Measurements from ENCODE around the gene LRR1. TPM values are rescaled to one million over a fixed set of nuclear protein-coding genes. Genes with fewer than 3 reads are reported as not detected.
"Not testable (repeated sequence)": the region's sequence is repeated elsewhere in the genome, so short reads cannot be mapped to it uniquely, and the experiment has no call there.

The LRR1 gene
- total RNA-seq, 1 donor from 2014 or later, result 7.1 TPM

- Histone ChIP-seq H3K4me3 (ENCODE audit: low read depth, low read length) (no peak overlapping the region), H3K36me3 (ENCODE audit: control insufficient read depth, insufficient read depth, low read length) (peaks cover 8% of the 10 kb centered on the region), H3K27me3 (ENCODE audit: control insufficient read depth, insufficient read depth, low read length) (no peaks in the 10 kb centered on the region)
- FAIRE-seq (no peak), DNase-seq (ENCODE audit: low read depth) (no peak)
- no peak for TF ChIP-seq CTCF (IDR thresholded peaks at IDR 0.05; ENCODE audit: insufficient read depth, low read length, severe bottlenecking)
Observed at GRCh38 chr14:49584058-49584457, 14.7 kb upstream of the LRR1 start.

- not testable (repeated sequence) for H3K36me3 ChIP-seq (ENCODE audit: control insufficient read depth, insufficient read depth, low read length); FAIRE-seq; DNase-seq (ENCODE audit: low read depth); H3K27me3 ChIP-seq (ENCODE audit: control insufficient read depth, insufficient read depth, low read length)
- H3K4me3 ChIP-seq (ENCODE audit: low read depth, low read length), result peak overlapping the region; percentile 74
Observed at GRCh38 chr14:49584981-49585640, 13.6 kb upstream of the LRR1 start.

GRCh38 chr14:49585803-49586672, 12.7 kb upstream of the LRR1 start, which contains the start of gene RPS29:
RPS29 (minus strand) TSS chr14:49586380; CDS start chr14:49586346, 34 bp downstream.
- FAIRE-seq (no peak), DNase-seq (ENCODE audit: low read depth) (peak; percentile 96)
- Histone ChIP-seq H3K4me3 (ENCODE audit: low read depth, low read length) (peak within 1 kb of the TSS; percentile 74), H3K27me3 (ENCODE audit: control insufficient read depth, insufficient read depth, low read length) (no peaks in the 10 kb centered on the region), H3K36me3 (ENCODE audit: control insufficient read depth, insufficient read depth, low read length) (peaks cover 8% of the 10 kb centered on the region)
- no peak for TF ChIP-seq CTCF (IDR thresholded peaks at IDR 0.05; ENCODE audit: insufficient read depth, low read length, severe bottlenecking)

- Histone ChIP-seq H3K27me3 (ENCODE audit: control insufficient read depth, insufficient read depth, low read length) (no peaks in the 10 kb centered on the region), H3K4me3 (ENCODE audit: low read depth, low read length) (peak overlapping the region; percentile 74), H3K36me3 (ENCODE audit: control insufficient read depth, insufficient read depth, low read length) (peaks cover 8% of the 10 kb centered on the region)
- DNase-seq (ENCODE audit: low read depth) (peak; percentile 76), FAIRE-seq (no peak)
- TF ChIP-seq CTCF (IDR thresholded peaks at IDR 0.05; ENCODE audit: insufficient read depth, low read length, severe bottlenecking), result peak; percentile 53
Observed at GRCh38 chr14:49586673-49587460, 11.9 kb upstream of the LRR1 start.

- no peak for TF ChIP-seq CTCF (IDR thresholded peaks at IDR 0.05; ENCODE audit: insufficient read depth, low read length, severe bottlenecking)
- H3K27me3 ChIP-seq (ENCODE audit: control insufficient read depth, insufficient read depth, low read length), result no peaks in the 10 kb centered on the region
- no peak overlapping the region for H3K4me3 ChIP-seq (ENCODE audit: low read depth, low read length)
- peaks cover 2% of the 10 kb centered on the region for H3K36me3 ChIP-seq (ENCODE audit: control insufficient read depth, insufficient read depth, low read length)
- DNase-seq (ENCODE audit: low read depth) (no peak), FAIRE-seq (no peak)
Observed at GRCh38 chr14:49589387-49589786, 9.4 kb upstream of the LRR1 start.

GRCh38 chr14:49593016-49593415, 5.7 kb upstream of the LRR1 start:
- Histone ChIP-seq H3K36me3 (ENCODE audit: control insufficient read depth, insufficient read depth, low read length) (no peaks in the 10 kb centered on the region), H3K4me3 (ENCODE audit: low read depth, low read length) (no peak overlapping the region), H3K27me3 (ENCODE audit: control insufficient read depth, insufficient read depth, low read length) (no peaks in the 10 kb centered on the region)
- TF ChIP-seq CTCF (IDR thresholded peaks at IDR 0.05; ENCODE audit: insufficient read depth, low read length, severe bottlenecking), result no peak
- FAIRE-seq (no peak), DNase-seq (ENCODE audit: low read depth) (peak; percentile 59)

Measured in bronchial epithelial cell (primary cell).